Choroid plexus epithelial cell (primary cell): ENCODE data around the gene TNIP2.

Source experiments
- DNase-seq: peaks from one replicate; pipeline ENCODE4 v3.0.0-alpha.2; 2010; ENCODE audit warnings: low read depth
- H3K4me3 ChIP-seq: 2 replicates; pipeline ENCODE4 v1.5.1; 2011; ENCODE audit warnings: low read depth, mild to moderate bottlenecking, control low read depth, low read length, moderate library complexity
- TF ChIP-seq, protein P1 (sequence below): conservative IDR thresholded peaks from 2 replicates; pipeline ENCODE4 v1.5.1; 2011; ENCODE audit warnings: low read depth, mild to moderate bottlenecking, control low read depth, inconsistent platforms, low read length, moderate library complexity

TNIP2 gene

GRCh38 chr4:2712261-2712842, 43.8 kb downstream of the TNIP2 start:
- TF ChIP-seq, protein P1, sequence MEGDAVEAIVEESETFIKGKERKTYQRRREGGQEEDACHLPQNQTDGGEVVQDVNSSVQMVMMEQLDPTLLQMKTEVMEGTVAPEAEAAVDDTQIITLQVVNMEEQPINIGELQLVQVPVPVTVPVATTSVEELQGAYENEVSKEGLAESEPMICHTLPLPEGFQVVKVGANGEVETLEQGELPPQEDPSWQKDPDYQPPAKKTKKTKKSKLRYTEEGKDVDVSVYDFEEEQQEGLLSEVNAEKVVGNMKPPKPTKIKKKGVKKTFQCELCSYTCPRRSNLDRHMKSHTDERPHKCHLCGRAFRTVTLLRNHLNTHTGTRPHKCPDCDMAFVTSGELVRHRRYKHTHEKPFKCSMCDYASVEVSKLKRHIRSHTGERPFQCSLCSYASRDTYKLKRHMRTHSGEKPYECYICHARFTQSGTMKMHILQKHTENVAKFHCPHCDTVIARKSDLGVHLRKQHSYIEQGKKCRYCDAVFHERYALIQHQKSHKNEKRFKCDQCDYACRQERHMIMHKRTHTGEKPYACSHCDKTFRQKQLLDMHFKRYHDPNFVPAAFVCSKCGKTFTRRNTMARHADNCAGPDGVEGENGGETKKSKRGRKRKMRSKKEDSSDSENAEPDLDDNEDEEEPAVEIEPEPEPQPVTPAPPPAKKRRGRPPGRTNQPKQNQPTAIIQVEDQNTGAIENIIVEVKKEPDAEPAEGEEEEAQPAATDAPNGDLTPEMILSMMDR: peak; percentile 68
- DNase-seq: peak; percentile 72
- H3K4me3 ChIP-seq: no peak overlapping the region

DNA sequence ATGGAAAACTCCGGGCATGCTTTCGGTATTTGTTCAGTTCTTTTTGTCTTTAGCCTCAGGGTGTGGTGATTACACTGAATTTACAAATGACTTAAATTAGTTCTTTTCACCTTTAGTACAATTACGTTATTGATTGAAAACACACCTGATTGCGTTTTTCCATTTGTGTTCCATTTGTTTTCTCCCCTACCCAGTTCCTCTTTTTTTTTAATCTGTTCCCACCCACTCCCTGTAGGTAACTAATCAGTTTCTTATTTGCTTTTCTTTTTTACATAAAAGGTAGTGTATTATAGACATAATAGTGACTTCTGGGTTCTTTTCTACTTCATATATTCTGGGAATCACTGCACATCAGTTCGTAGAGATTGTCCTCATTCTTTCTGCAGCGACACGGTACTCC, 53.4 kb downstream of the TNIP2 start:
- DNase-seq: no peak
- no peak overlapping the region for H3K4me3 ChIP-seq
- TF ChIP-seq, protein P1: no peak

GRCh38 chr4:2702361-2702760, 53.8 kb downstream of the TNIP2 start:
- TF ChIP-seq, protein P1: no peak
- DNase-seq: no peak
- no peak overlapping the region for H3K4me3 ChIP-seq

DNA sequence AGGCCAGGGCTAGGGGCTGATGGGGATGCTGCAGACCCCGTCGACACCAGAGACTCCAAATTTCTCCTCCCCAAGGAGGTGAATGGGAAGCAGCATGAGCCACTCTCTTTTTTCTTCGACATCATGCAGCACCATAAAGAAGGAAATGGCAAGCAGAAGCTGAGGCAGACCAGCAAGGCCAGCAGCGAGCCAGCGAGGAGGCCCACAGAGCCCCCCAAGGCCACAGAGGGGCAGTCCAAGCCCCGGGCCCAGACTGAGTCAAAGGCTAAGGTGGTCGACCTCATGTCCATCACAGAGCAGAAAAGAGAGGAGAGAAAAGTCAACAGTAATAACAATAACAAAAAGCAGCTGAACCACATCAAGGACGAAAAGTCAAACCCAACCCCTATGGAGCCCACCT, 56.1 kb downstream of the TNIP2 start:
- no peak overlapping the region for H3K4me3 ChIP-seq
- no peak for DNase-seq
- TF ChIP-seq, protein P1: no peak

- no peak for DNase-seq
- TF ChIP-seq, protein P1: no peak
- no peak overlapping the region for H3K4me3 ChIP-seq
These were observed 56.6 kb downstream of the TNIP2 start for GRCh38 chr4:2699534-2699933.

- no peak for DNase-seq
- TF ChIP-seq, protein P1: no peak
- no peak overlapping the region for H3K4me3 ChIP-seq
These were observed 57.1 kb downstream of the TNIP2 start for GRCh38 chr4:2698951-2699505.

DNA sequence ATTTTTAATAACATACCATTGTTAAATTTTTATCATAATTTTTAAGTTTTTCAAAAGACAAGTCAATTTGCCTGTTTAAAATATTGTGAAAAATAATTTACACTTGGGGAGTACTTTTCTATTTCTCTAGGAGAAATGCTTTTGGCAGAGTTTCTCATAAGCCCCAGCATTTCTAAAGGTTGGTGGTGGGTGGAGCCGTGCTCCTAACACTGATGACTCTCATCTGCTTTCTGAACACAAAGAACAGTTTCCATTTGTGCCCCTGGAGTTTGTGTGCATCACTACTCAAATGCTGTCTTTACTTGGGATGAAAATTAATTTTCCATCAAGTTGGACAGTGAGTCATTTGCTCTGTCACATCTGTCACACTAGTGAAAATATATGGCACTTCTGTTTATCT, 57.6 kb downstream of the TNIP2 start:
- TF ChIP-seq, protein P1: no peak
- H3K4me3 ChIP-seq: no peak overlapping the region
- DNase-seq: no peak
